ENCODE measurements around the gene CT45A9.
"Not testable (repeated sequence)": the region's sequence is repeated elsewhere in the genome, so short reads cannot be mapped to it uniquely, and the experiment has no call there.

The CT45A9 gene

DNA sequence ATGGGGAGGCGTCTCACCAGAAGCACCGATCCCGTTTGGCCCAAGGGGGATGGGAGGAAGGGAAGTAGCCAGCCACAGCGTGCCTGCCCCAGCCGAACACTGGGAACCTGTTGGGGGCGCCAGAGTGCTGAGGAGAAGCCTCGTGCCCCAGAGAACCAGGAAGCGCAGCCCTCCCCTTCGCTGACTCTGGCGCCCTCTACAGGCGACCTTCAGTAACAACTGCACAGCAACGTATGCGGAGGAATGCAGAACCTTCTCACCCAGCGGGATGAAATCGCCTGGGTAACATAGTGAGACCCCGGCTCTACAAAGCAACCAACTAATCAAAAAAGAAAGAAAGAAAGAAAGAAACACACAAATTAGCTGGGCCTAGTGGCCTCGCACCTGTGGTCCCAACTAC is 51.7 kb downstream of the CT45A9 start, which contains the start of gene CT45A2:
CT45A2 (minus strand) TSS at position 101 of the 400 bp plus-strand sequence. CDS start 3,747 bp downstream, outside the sequence.
- DNase-seq (ENCODE audit: extremely low spot score), result not testable (repeated sequence)

More for the DNA sequence above, 51.7 kb downstream of the CT45A9 start, which contains the start of gene CT45A2:
- CTCF ChIA-PET, POLR2A ChIA-PET: not testable (repeated sequence)

Measured in HEK293T (cell line).